Measurements from ENCODE around the gene CREG2.
A peak's percentile ranks its signal among the peaks of the same experiment; 100 is the strongest.

Gene CREG2

GRCh38 chr2:101387151-101387834, at the start of gene CREG2:
Gene CREG2, minus strand, starts transcription at chr2:101387503. Its CDS starts 46 bp downstream, at chr2:101387457.
- Histone ChIP-seq H3K27ac (no peak within 1 kb of the TSS), H3K4me1 (peaks cover 0 to 17% (median 13%) of the 10 kb centered on the region in 4 donors), H3K9me3 (no peaks in the 10 kb centered on the region), H3K36me3 (no peaks in the 10 kb centered on the region), H3K27me3 (peaks cover 0 to 66% of the 10 kb centered on the region in 2 donors), H3K4me3 (peak within 1 kb of the TSS; percentile 36 to 50)
- DNase-seq: peak; percentile 24 to 71
- TF ChIP-seq CTCF (IDR thresholded peaks at IDR 0.05): peak; percentile 22 to 25
- intact Hi-C loops (cut with DNase I; ENCODE audit: low total_unique reads): no loop called here

GRCh38 chr2:101435001-101435862, 47.9 kb upstream of the CREG2 start:
- DNase-seq: no peak
- Histone ChIP-seq H3K36me3 (no peaks in the 10 kb centered on the region), H3K4me1 (peaks cover 0 to 1% (median 0%) of the 10 kb centered on the region in 4 donors), H3K27ac (no peak overlapping the region), H3K27me3 (no peaks in the 10 kb centered on the region), H3K4me3 (no peak overlapping the region), H3K9me3 (no peaks in the 10 kb centered on the region)
- intact Hi-C loops (cut with DNase I; ENCODE audit: low total_unique reads): no loop called here
- TF ChIP-seq CTCF (IDR thresholded peaks at IDR 0.05): no peak

- TF ChIP-seq CTCF (IDR thresholded peaks at IDR 0.05): no peak
- intact Hi-C loops (cut with DNase I; ENCODE audit: low total_unique reads): no loop called here
- H3K36me3 ChIP-seq: no peaks in the 10 kb centered on the region
- H3K4me1 ChIP-seq: no peaks in the 10 kb centered on the region
- H3K27ac ChIP-seq: no peak overlapping the region
- no peak for DNase-seq
- H3K9me3 ChIP-seq: no peaks in the 10 kb centered on the region
- no peaks in the 10 kb centered on the region for H3K27me3 ChIP-seq
- no peak overlapping the region for H3K4me3 ChIP-seq
Measured at GRCh38 chr2:101433465-101433864, 46.2 kb upstream of the CREG2 start.

- no peaks in the 10 kb centered on the region for H3K4me1 ChIP-seq
- no peaks in the 10 kb centered on the region for H3K36me3 ChIP-seq
- no peak for TF ChIP-seq CTCF (IDR thresholded peaks at IDR 0.05)
- H3K9me3 ChIP-seq: no peaks in the 10 kb centered on the region
- H3K27me3 ChIP-seq: no peaks in the 10 kb centered on the region
- intact Hi-C loops (cut with DNase I; ENCODE audit: low total_unique reads): no loop called here
- H3K27ac ChIP-seq: no peak overlapping the region
- H3K4me3 ChIP-seq: no peak overlapping the region
- no peak for DNase-seq
Measured at GRCh38 chr2:101432411-101433181, 45.3 kb upstream of the CREG2 start.

- intact Hi-C loops (cut with DNase I; ENCODE audit: low total_unique reads): no loop called here
Measured at GRCh38 chr2:101431486-101431885, 44.2 kb upstream of the CREG2 start.

More at GRCh38 chr2:101431486-101431885, 44.2 kb upstream of the CREG2 start:
- Histone ChIP-seq H3K36me3 (no peaks in the 10 kb centered on the region), H3K27ac (no peak overlapping the region), H3K4me1 (no peaks in the 10 kb centered on the region), H3K4me3 (no peak overlapping the region), H3K27me3 (no peaks in the 10 kb centered on the region), H3K9me3 (no peaks in the 10 kb centered on the region)
- DNase-seq: no peak
- no peak for TF ChIP-seq CTCF (IDR thresholded peaks at IDR 0.05)
